ENCODE measurements around the gene MRPL51. TPM values are rescaled to one million over a fixed set of nuclear protein-coding genes. Genes with fewer than 3 reads are reported as not detected.

MRPL51 gene
- total RNA-seq, 2 donors from 2014 or later: 170 to 179 TPM

DNA sequence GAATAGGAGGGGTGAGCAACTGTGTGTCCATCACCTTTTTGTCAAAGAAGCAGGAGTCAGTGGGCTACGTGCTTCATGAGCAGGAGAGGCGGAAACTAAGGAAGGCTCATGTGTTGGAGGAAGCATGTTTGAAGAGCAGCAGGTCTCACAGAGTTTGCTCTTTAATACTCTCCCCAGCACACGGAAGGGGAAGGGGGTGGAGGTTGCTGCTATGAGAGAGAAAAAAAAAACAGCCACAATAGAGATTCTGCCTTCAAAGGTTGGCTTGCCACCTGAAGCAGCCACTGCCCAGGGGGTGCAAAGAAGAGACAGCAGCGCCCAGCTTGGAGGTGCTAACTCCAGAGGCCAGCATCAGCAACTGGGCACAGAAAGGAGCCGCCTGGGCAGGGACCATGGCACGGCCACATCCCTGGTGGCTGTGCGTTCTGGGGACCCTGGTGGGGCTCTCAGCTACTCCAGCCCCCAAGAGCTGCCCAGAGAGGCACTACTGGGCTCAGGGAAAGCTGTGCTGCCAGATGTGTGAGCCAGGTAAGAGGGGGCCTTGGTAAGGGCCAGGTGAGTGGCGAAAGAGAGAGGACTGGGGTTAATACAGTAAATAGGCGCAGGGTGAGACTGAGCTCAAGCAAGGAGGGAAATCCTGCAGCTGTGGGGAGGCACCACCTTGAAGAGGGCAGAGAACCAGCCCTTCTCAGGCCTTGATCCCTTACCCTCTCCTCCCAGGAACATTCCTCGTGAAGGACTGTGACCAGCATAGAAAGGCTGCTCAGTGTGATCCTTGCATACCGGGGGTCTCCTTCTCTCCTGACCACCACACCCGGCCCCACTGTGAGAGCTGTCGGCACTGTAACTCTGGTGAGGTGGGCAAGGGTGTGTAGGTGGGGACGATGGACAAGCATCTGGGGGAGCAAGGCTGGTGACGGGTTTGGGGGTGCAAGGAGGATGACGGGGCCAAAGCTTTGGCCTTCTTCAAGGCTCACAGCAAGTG lies 48.1 kb downstream of the MRPL51 start, which contains the start of gene CD27:
Gene CD27 (plus strand): TSS at position 252 of the 985 bp plus-strand sequence. CDS start 141 bp downstream, at position 393.
- peak; percentile 13 to 28 for ATAC-seq (replicated peaks in 1 of 2)
- peak in 1 of 2 donors; percentile 23 for DNase-seq

GRCh38 chr12:6444031-6444430 lies 49.0 kb downstream of the MRPL51 start:
- Mint-ChIP-seq H3K27ac (peak overlapping the region; percentile 91), H3K4me1 (ENCODE audit: low read depth) (peaks cover 83% of the 10 kb centered on the region), H3K27me3 (ENCODE audit: low read depth) (no peaks in the 10 kb centered on the region), H3K9me3 (no peaks in the 10 kb centered on the region), H3K36me3 (ENCODE audit: insufficient read depth in 2 of 2) (peaks cover 9 to 20% of the 10 kb centered on the region in 2 donors), H3K4me3 (peak overlapping the region; percentile 94 to 99)
- ATAC-seq (replicated peaks in 1 of 2) (peak; percentile 35 to 39), DNase-seq (no peak)

More for the DNA sequence above, 48.1 kb downstream of the MRPL51 start, which contains the start of gene CD27:
- no peaks in the 10 kb centered on the region for H3K27me3 Mint-ChIP-seq (ENCODE audit: low read depth)
- H3K4me3 Mint-ChIP-seq: peak within 1 kb of the TSS; percentile 94 to 99
- peaks cover 9 to 20% of the 10 kb centered on the region in 2 donors for H3K36me3 Mint-ChIP-seq (ENCODE audit: insufficient read depth in 2 of 2)
- H3K9me3 Mint-ChIP-seq: no peaks in the 10 kb centered on the region
- peaks cover 84% of the 10 kb centered on the region for H3K4me1 Mint-ChIP-seq (ENCODE audit: low read depth)
- peak within 1 kb of the TSS; percentile 93 for H3K27ac Mint-ChIP-seq

GRCh38 chr12:6443361-6443983 lies 49.6 kb downstream of the MRPL51 start:
- Mint-ChIP-seq H3K9me3 (no peaks in the 10 kb centered on the region), H3K27ac (peak overlapping the region; percentile 91), H3K4me1 (ENCODE audit: low read depth) (peaks cover 88% of the 10 kb centered on the region), H3K4me3 (peak overlapping the region; percentile 94 to 99), H3K36me3 (ENCODE audit: insufficient read depth in 2 of 2) (peaks cover 9 to 20% of the 10 kb centered on the region in 2 donors), H3K27me3 (ENCODE audit: low read depth) (no peaks in the 10 kb centered on the region)
- peak; percentile 79 to 82 for ATAC-seq (replicated peaks in 1 of 2)
- DNase-seq: peak; percentile 66 to 80

DNA sequence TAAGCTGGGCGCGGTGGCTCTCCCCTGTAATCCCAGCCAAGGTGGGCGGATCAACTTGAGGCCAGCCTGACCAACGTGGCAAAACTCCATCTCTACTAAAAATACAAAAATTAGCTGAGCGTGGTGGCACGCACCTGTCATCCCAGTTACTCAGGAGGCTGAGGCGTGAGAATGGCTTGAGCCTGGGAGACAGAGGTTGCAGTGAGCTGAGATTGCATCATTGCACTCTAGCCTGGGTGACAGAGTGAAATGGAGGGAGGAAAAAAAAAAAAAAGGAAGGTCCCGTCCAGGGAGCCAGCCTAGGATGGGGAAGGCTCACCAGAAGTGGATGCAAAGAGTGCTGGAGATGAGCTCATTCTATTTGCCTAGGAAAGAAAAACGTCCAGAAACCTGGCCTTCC lies 50.2 kb downstream of the MRPL51 start:
- peaks cover 88% of the 10 kb centered on the region for H3K4me1 Mint-ChIP-seq (ENCODE audit: low read depth)
- DNase-seq (no peak), ATAC-seq (replicated peaks in 1 of 2) (no peak)
- H3K36me3 Mint-ChIP-seq (ENCODE audit: insufficient read depth in 2 of 2): peaks cover 5 to 17% of the 10 kb centered on the region in 2 donors
- no peaks in the 10 kb centered on the region for H3K9me3 Mint-ChIP-seq
- no peaks in the 10 kb centered on the region for H3K27me3 Mint-ChIP-seq (ENCODE audit: low read depth)
- peak overlapping the region; percentile 91 for H3K27ac Mint-ChIP-seq
- peak overlapping the region; percentile 94 to 99 for H3K4me3 Mint-ChIP-seq

Other genes starting within 250 kb of the MRPL51 start
- not detected for gene PLEKHG6, start 182.6 kb downstream of the MRPL51 start, total RNA-seq
- 10 to 100 TPM; 48.4 to 52.1 TPM for gene TNFRSF1A, start 151.2 kb downstream of the MRPL51 start, total RNA-seq
- under 1 TPM; 0.29 to 0.67 TPM for gene SCNN1A, start 117.7 kb downstream of the MRPL51 start, total RNA-seq
- gene LTBR, start 109.1 kb downstream of the MRPL51 start, total RNA-seq: 1 to 10 TPM; 1.3 to 1.9 TPM
- gene CD27, start 48.3 kb downstream of the MRPL51 start, total RNA-seq: 10 to 100 TPM; 53.1 to 90.5 TPM
- gene TAPBPL, start 41.2 kb downstream of the MRPL51 start, total RNA-seq: 10 to 100 TPM; 26.0 to 29.6 TPM
- gene VAMP1, start 22.6 kb downstream of the MRPL51 start, total RNA-seq: 10 to 100 TPM; 51.2 to 53.1 TPM
- 100 to 1,000 TPM; 156 to 168 TPM for gene NCAPD2, start 840 bp upstream of the MRPL51 start, total RNA-seq
- 1,000 to 10,000 TPM; 4,101 to 4,234 TPM for gene GAPDH, start 41.3 kb upstream of the MRPL51 start, total RNA-seq
- 10 to 100 TPM; 14.2 to 17.0 TPM for gene IFFO1, start 62.8 kb upstream of the MRPL51 start, total RNA-seq
- gene NOP2, start 75.0 kb upstream of the MRPL51 start, total RNA-seq: 10 to 100 TPM; 76.9 to 89.8 TPM
- gene CHD4, start 114.1 kb upstream of the MRPL51 start, total RNA-seq: 100 to 1,000 TPM; 292 to 299 TPM
- gene LPAR5, start 142.7 kb upstream of the MRPL51 start, total RNA-seq: 1 to 10 TPM; 4.1 to 8.9 TPM
- 1 to 10 TPM; 5.2 to 6.1 TPM for gene ACRBP, start 154.2 kb upstream of the MRPL51 start, total RNA-seq
- gene ING4, start 169.9 kb upstream of the MRPL51 start, total RNA-seq: 10 to 100 TPM; 27.6 to 28.0 TPM
- 10 to 100 TPM; 78.1 to 82.2 TPM for gene ZNF384, start 196.1 kb upstream of the MRPL51 start, total RNA-seq
- under 1 TPM; 0.58 to 0.76 TPM for gene PIANP, start 207.6 kb upstream of the MRPL51 start, total RNA-seq
- gene COPS7A, start 230.8 kb upstream of the MRPL51 start, total RNA-seq: 10 to 100 TPM; 30.2 to 39.7 TPM